H1 (cell line): ENCODE results near the gene ZBTB9. TPM values are rescaled to one million over a fixed set of nuclear protein-coding genes. Genes with fewer than 3 reads are reported as not detected.

ENCODE experiments used
- ATF3 ChIP-seq: IDR thresholded peaks from 2 replicates; pipeline ENCODE4 v1.6.1; 2011; ENCODE audit warnings: low read depth, mild to moderate bottlenecking, low read length; ENCODE audit not compliant: insufficient read depth
- EP300 ChIP-seq, 2 experiments: IDR thresholded peaks; 1 replicate in 1 of 2; 2 replicates in 1 of 2; pipeline ENCODE4 v1.6.1; 2011 to 2012; ENCODE audit warnings: low read depth in 2 of 2, low read length in 2 of 2, mild to moderate bottlenecking in 2 of 2, borderline replicate concordance in 1 of 2, inconsistent platforms in 1 of 2, moderate library complexity in 1 of 2
- GABPA ChIP-seq: IDR thresholded peaks from 2 replicates; pipeline ENCODE4 v1.6.1; 2011; ENCODE audit warnings: mild to moderate bottlenecking, low read length, moderate library complexity, borderline replicate concordance; ENCODE audit not compliant: insufficient read depth
- SIN3A ChIP-seq, 2 experiments: IDR thresholded peaks in 1 of 2; conservative IDR thresholded peaks in 1 of 2; 2 replicates each; pipeline ENCODE4 v1.6.1; 2011 to 2012; ENCODE audit warnings: low read length in 2 of 2, improper control_type of control experiment in 1 of 2, low read depth in 1 of 2, mild to moderate bottlenecking in 1 of 2
- SRF ChIP-seq: IDR thresholded peaks from 2 replicates; pipeline ENCODE4 v1.6.1; 2011; ENCODE audit warnings: mild to moderate bottlenecking, low read depth, low read length, moderate library complexity
- ZNF274 ChIP-seq: IDR thresholded peaks from 2 replicates; pipeline ENCODE4 v1.7.0; 2012; ENCODE audit warnings: low read length, borderline replicate concordance; ENCODE audit errors: extremely low read depth
- polyA plus RNA-seq, 7 experiments: library from polyadenylated mRNA; depleted of rRNA in 3 of 7; stranded (reverse) in 5 of 7; unstranded in 2 of 7; fragments of >200 nt in 5 of 7; fragments of 200-250 nt in 2 of 7; gene quantifications; 1 replicate in 5 of 7; 2 replicates in 1 of 7; 4 replicates in 1 of 7; pipeline versions ENCODE4 v1.2.1 to v1.2.3, GENCODE V29; 2011 to 2013; ENCODE audit warnings: missing spikeins in 2 of 7, mixed read lengths in 2 of 7
- total RNA-seq: library from RNA; stranded (reverse); fragmentation: NEBNext Ultra II Directional; extraction: Animal tissue kit (Norgen Biotek cat#: 25700); gene quantifications from 2 replicates; pipeline ENCODE4 v1.2.1, GENCODE V29; 2021

Gene ZBTB9
- total and polyA plus RNA-seq, 2 of the 8 experiments (the other 6 are each of a cell fraction or from before 2014, with no cell fraction given) = 16.9 to 20.2 TPM

- TF ChIP-seq ATF3 = no peak
- no peak for TF ChIP-seq SIN3A (conservative IDR thresholded peaks at IDR 0.05 in 1 of 2, IDR thresholded peaks at IDR 0.05 in 1 of 2; ENCODE audit: low read depth in 1 of 2, low read length in 2 of 2)
- no peak for TF ChIP-seq ZNF274
- no peak for TF ChIP-seq EP300 (IDR thresholded peaks at IDR 0.05; ENCODE audit: borderline replicate concordance in 1 of 2, low read depth in 2 of 2, low read length in 2 of 2)
- TF ChIP-seq SRF = no peak
- TF ChIP-seq GABPA = no peak
These were observed 4.3 kb downstream of the ZBTB9 start (continued) for GRCh38 chr6:33458676-33459075.
